H9 (cell line): ENCODE results near the gene TMX1. TPM values are rescaled to one million over a fixed set of nuclear protein-coding genes. Genes with fewer than 3 reads are reported as not detected.

Experiments used
- DNase-seq: peaks from one replicate; pipeline ENCODE4 v3.0.0-alpha.2; 2017
- H2AFZ ChIP-seq: one replicate; pipeline ENCODE4 v1.6.1; 2013; ENCODE audit warnings: mild to moderate bottlenecking, low read length, control low read depth, moderate library complexity
- H2AK5ac ChIP-seq: 2 replicates; pipeline ENCODE4 v1.6.1; 2013; ENCODE audit warnings: low read length, control low read depth, mixed read lengths; ENCODE audit not compliant: insufficient read length
- H2BK120ac ChIP-seq: one replicate; pipeline ENCODE4 v1.6.1; 2013; ENCODE audit warnings: low read depth, mild to moderate bottlenecking, low read length, control low read depth, inconsistent platforms; ENCODE audit not compliant: poor library complexity, severe bottlenecking
- H2BK12ac ChIP-seq: 2 replicates; pipeline ENCODE4 v1.6.1; 2013; ENCODE audit warnings: low read length, control low read depth, mixed read lengths, low read depth; ENCODE audit not compliant: insufficient read length
- H2BK15ac ChIP-seq: 2 replicates; pipeline ENCODE4 v1.6.1; 2013; ENCODE audit warnings: low read depth, low read length, control low read depth
- H2BK20ac ChIP-seq: one replicate; pipeline ENCODE4 v1.6.1; 2013; ENCODE audit warnings: low read depth, mild to moderate bottlenecking, low read length, control low read depth, inconsistent platforms; ENCODE audit not compliant: poor library complexity, severe bottlenecking
- H2BK5ac ChIP-seq: 2 replicates; pipeline ENCODE4 v1.6.1; 2013; ENCODE audit warnings: low read length, control low read depth, mixed read lengths; ENCODE audit not compliant: insufficient read length
- H3K14ac ChIP-seq: 2 replicates; pipeline ENCODE4 v1.6.1; 2013; ENCODE audit warnings: low read length, control low read depth; ENCODE audit not compliant: insufficient read depth
- H3K18ac ChIP-seq: 2 replicates; pipeline ENCODE4 v1.6.1; 2013; ENCODE audit warnings: low read depth, mild to moderate bottlenecking, mixed read lengths, low read length, control low read depth; ENCODE audit not compliant: insufficient read length
- H3K23ac ChIP-seq: 2 replicates; pipeline ENCODE4 v1.6.1; 2013; ENCODE audit warnings: low read length, control low read depth, mixed read lengths, low read depth; ENCODE audit not compliant: insufficient read length
- H3K23me2 ChIP-seq: 2 replicates; pipeline ENCODE4 v1.6.1; 2013; ENCODE audit warnings: low read depth, mild to moderate bottlenecking, mixed read lengths, low read length, control low read depth; ENCODE audit not compliant: insufficient read length, poor library complexity, severe bottlenecking
- H3K27ac ChIP-seq: 2 replicates; pipeline ENCODE4 v1.5.1; 2013; ENCODE audit warnings: low read length, control low read depth, mixed read lengths, low read depth; ENCODE audit not compliant: insufficient read length
- H3K27me3 ChIP-seq: 2 replicates; pipeline ENCODE4 v1.6.1; 2013; ENCODE audit warnings: low read length, control low read depth, inconsistent platforms; ENCODE audit not compliant: insufficient read depth
- H3K4ac ChIP-seq: 2 replicates; pipeline ENCODE4 v1.6.1; 2013; ENCODE audit warnings: low read depth, mild to moderate bottlenecking, control low read depth, inconsistent platforms, low read length, moderate library complexity
- H3K4me1 ChIP-seq: 2 replicates; pipeline ENCODE4 v1.6.1; 2013; ENCODE audit warnings: low read length, control low read depth, inconsistent platforms; ENCODE audit not compliant: insufficient read depth
- H3K4me2 ChIP-seq: 2 replicates; pipeline ENCODE4 v1.6.1; 2013; ENCODE audit warnings: low read length, control low read depth, mixed read lengths; ENCODE audit not compliant: insufficient read length, insufficient read depth
- H3K56ac ChIP-seq: 2 replicates; pipeline ENCODE4 v1.6.1; 2013; ENCODE audit warnings: low read depth, mild to moderate bottlenecking, mixed read lengths, low read length, control low read depth; ENCODE audit not compliant: insufficient read length
- H3K79me1 ChIP-seq: 2 replicates; pipeline ENCODE4 v1.6.1; 2013; ENCODE audit warnings: low read depth, mild to moderate bottlenecking, moderate library complexity, low read length, control low read depth, inconsistent platforms; ENCODE audit not compliant: insufficient read depth, poor library complexity, severe bottlenecking
- H3K79me2 ChIP-seq: 2 replicates; pipeline ENCODE4 v1.6.1; 2013; ENCODE audit warnings: low read length, control low read depth, inconsistent platforms; ENCODE audit not compliant: insufficient read depth
- H3K9ac ChIP-seq: 2 replicates; pipeline ENCODE4 v1.6.1; 2013; ENCODE audit warnings: low read length, control low read depth, mixed read lengths; ENCODE audit not compliant: insufficient read length; ENCODE audit errors: extremely low read depth
- H3K9me3 ChIP-seq: one replicate; pipeline ENCODE4 v1.6.1; 2013; ENCODE audit warnings: low read depth, low read length, inconsistent platforms; ENCODE audit not compliant: control insufficient read depth
- H3T11ph ChIP-seq: one replicate; pipeline ENCODE4 v1.6.1; 2013; ENCODE audit warnings: mild to moderate bottlenecking, low read length, control low read depth, inconsistent platforms
- H4K20me1 ChIP-seq: one replicate; pipeline ENCODE4 v1.6.1; 2013; ENCODE audit not compliant: control insufficient read depth, insufficient read length, insufficient read depth
- H4K5ac ChIP-seq: 2 replicates; pipeline ENCODE4 v1.6.1; 2013; ENCODE audit warnings: low read depth, mild to moderate bottlenecking, mixed read lengths, low read length, control low read depth; ENCODE audit not compliant: insufficient read length
- H4K8ac ChIP-seq: replicated peaks from 2 replicates; pipeline ENCODE4 v1.6.1; 2013; ENCODE audit warnings: low read length, control low read depth, mixed read lengths, low read depth; ENCODE audit not compliant: insufficient read length
- H4K91ac ChIP-seq: 2 replicates; pipeline ENCODE4 v1.6.1; 2013; ENCODE audit warnings: low read depth, mild to moderate bottlenecking, moderate library complexity, mixed read lengths, low read length, control low read depth; ENCODE audit not compliant: insufficient read length
- H3K27ac Mint-ChIP-seq, 3 experiments: 2 replicates in 2 of 3; 3 replicates in 1 of 3; pipeline ENCODE4 v1.8.0; 2020 to 2021; ENCODE audit warnings: mixed read lengths in 3 of 3, mild to moderate bottlenecking in 1 of 3, moderate library complexity in 1 of 3
- H3K27me3 Mint-ChIP-seq: 2 replicates; pipeline ENCODE4 v1.8.0; 2021; ENCODE audit warnings: low read depth, mild to moderate bottlenecking, moderate library complexity, mixed read lengths
- H3K36me3 Mint-ChIP-seq, 3 experiments: 2 replicates in 2 of 3; 3 replicates in 1 of 3; pipeline ENCODE4 v1.8.0; 2020 to 2021; ENCODE audit warnings: low read depth in 3 of 3, mixed read lengths in 3 of 3; ENCODE audit not compliant: insufficient read depth in 1 of 3
- H3K4me1 Mint-ChIP-seq, 2 experiments: 2 replicates each; pipeline ENCODE4 v1.8.0; 2020; ENCODE audit warnings: mixed read lengths in 2 of 2
- H3K4me3 Mint-ChIP-seq, 2 experiments: 2 replicates in 1 of 2; 3 replicates in 1 of 2; pipeline ENCODE4 v1.8.0; 2020 to 2021; ENCODE audit warnings: mild to moderate bottlenecking in 2 of 2, mixed read lengths in 2 of 2, moderate library complexity in 1 of 2
- H3K9me3 Mint-ChIP-seq, 2 experiments: 2 replicates in 1 of 2; 3 replicates in 1 of 2; pipeline ENCODE4 v1.8.0; 2020; ENCODE audit warnings: mild to moderate bottlenecking in 2 of 2, mixed read lengths in 2 of 2, moderate library complexity in 1 of 2
- CTCF ChIP-seq: fragments of 200-600 bp; sonication (generic); conservative IDR thresholded peaks from 3 replicates; pipeline ENCODE4 v1.8.0; 2021; ENCODE audit warnings: antibody characterized with exemption, mild to moderate bottlenecking
- WGBS: extraction: QIAGEN DNeasy Blood & Tissue Kit; methylation state at CpG from one replicate; pipeline ENCODE4 v1.1.7; 2013; ENCODE audit warnings: missing lambda C conversion rate, low lambda C conversion rate, mixed read lengths; ENCODE audit not compliant: insufficient read length; ENCODE audit errors: extremely low coverage; 5-methylcytosine and 5-hydroxymethylcytosine counted together
- total RNA-seq: library from RNA; stranded (reverse); gene quantifications from 2 replicates; pipeline ENCODE4 v1.2.1, GENCODE V29; 2021

TMX1 gene
- total RNA-seq, 1 experiment from 2014 or later, result 83.5 TPM

GRCh38 chr14:51283402-51284085, 43.5 kb downstream of the TMX1 start:
- H4K20me1 ChIP-seq, result no peaks in the 10 kb centered on the region
- H4K8ac ChIP-seq, result no peak overlapping the region
- H3K23me2 ChIP-seq, result no peaks in the 10 kb centered on the region
- H2BK5ac ChIP-seq, result no peak overlapping the region
- Mint-ChIP-seq H3K4me1 (peaks cover 4 to 5% of the 10 kb centered on the region in 2 experiments; a peak in 2 of 4 replicates), H3K27ac (no peak overlapping the region; a peak in 1 of 7 replicates), H3K9me3 (no peaks in the 10 kb centered on the region), H3K27me3 (no peaks in the 10 kb centered on the region), H3K4me3 (no peak overlapping the region), H3K36me3 (peaks cover 5 to 47% (median 6%) of the 10 kb centered on the region in 3 experiments; a peak in 6 of 7 replicates)
- no peaks in the 10 kb centered on the region for H3K9me3 ChIP-seq
- H3K14ac ChIP-seq, result no peak overlapping the region
- WGBS, result no CpG with 5 or more reads among the region's 8 CpGs
- no peak overlapping the region for H4K5ac ChIP-seq
- no peak overlapping the region for H2AFZ ChIP-seq
- H3T11ph ChIP-seq, result no peak overlapping the region
- no peaks in the 10 kb centered on the region for H3K27me3 ChIP-seq
- H2BK12ac ChIP-seq, result no peak overlapping the region
- peak; percentile 89 for TF ChIP-seq CTCF
- H3K23ac ChIP-seq, result no peak overlapping the region
- no peak overlapping the region for H3K4me2 ChIP-seq
- H2BK15ac ChIP-seq, result no peak overlapping the region
- no peaks in the 10 kb centered on the region for H3K4me1 ChIP-seq
- no peak overlapping the region for H3K27ac ChIP-seq
- no peak overlapping the region for H2AK5ac ChIP-seq
- no peak overlapping the region for H2BK120ac ChIP-seq
- no peak overlapping the region for H3K9ac ChIP-seq
- H3K56ac ChIP-seq, result no peak overlapping the region
- H3K4ac ChIP-seq, result no peak overlapping the region
- no peak overlapping the region for H4K91ac ChIP-seq
- no peaks in the 10 kb centered on the region for H3K79me2 ChIP-seq
- no peak for DNase-seq
- no peaks in the 10 kb centered on the region for H3K79me1 ChIP-seq
- no peak overlapping the region for H2BK20ac ChIP-seq
- no peak overlapping the region for H3K18ac ChIP-seq
